Neutrophil (primary cell): Measurements from ENCODE around the gene PNMA8A.
"Not testable (repeated sequence)": the region's sequence is repeated elsewhere in the genome, so short reads cannot be mapped to it uniquely, and the experiment has no call there.

Source experiments
- H3K27ac ChIP-seq: fragments of 200-600 bp; sonication (generic); 2 replicates; pipeline ENCODE4 v1.5.1; 2016; ENCODE audit warnings: mild to moderate bottlenecking, moderate library complexity
- H3K27me3 ChIP-seq: fragments of 200-600 bp; sonication (generic); 2 replicates; pipeline ENCODE4 v1.6.0; 2016; ENCODE audit warnings: mild to moderate bottlenecking
- H3K36me3 ChIP-seq: fragments of 200-600 bp; sonication (generic); 2 replicates; pipeline ENCODE4 v1.5.1; 2017
- H3K4me1 ChIP-seq, 2 experiments: fragments of 200-600 bp in 1 of 2; sonication (generic) in 1 of 2; 1 replicate in 1 of 2; 2 replicates in 1 of 2; pipeline versions ENCODE4 v1.5.1 to v1.6.1; 2013 to 2016; ENCODE audit warnings: low read depth in 1 of 2, low read length in 1 of 2, mild to moderate bottlenecking in 1 of 2, moderate library complexity in 1 of 2; ENCODE audit not compliant: control insufficient read depth in 1 of 2, insufficient read depth in 1 of 2
- H3K4me3 ChIP-seq, 2 experiments: fragments of 200-600 bp in 1 of 2; sonication (generic) in 1 of 2; 1 replicate in 1 of 2; 2 replicates in 1 of 2; pipeline ENCODE4 v1.5.1; 2013 to 2016; ENCODE audit warnings: low read depth in 1 of 2, low read length in 1 of 2, mild to moderate bottlenecking in 1 of 2, moderate library complexity in 1 of 2
- H3K9me3 ChIP-seq: fragments of 200-600 bp; sonication (generic); 2 replicates; pipeline ENCODE4 v1.5.1; 2016
- TF ChIP-seq, protein P1 (sequence below): fragments of 200-600 bp; sonication (generic); IDR thresholded peaks from 2 replicates; pipeline ENCODE4 v1.5.1; 2016; ENCODE audit warnings: antibody characterized with exemption

The PNMA8A gene

DNA sequence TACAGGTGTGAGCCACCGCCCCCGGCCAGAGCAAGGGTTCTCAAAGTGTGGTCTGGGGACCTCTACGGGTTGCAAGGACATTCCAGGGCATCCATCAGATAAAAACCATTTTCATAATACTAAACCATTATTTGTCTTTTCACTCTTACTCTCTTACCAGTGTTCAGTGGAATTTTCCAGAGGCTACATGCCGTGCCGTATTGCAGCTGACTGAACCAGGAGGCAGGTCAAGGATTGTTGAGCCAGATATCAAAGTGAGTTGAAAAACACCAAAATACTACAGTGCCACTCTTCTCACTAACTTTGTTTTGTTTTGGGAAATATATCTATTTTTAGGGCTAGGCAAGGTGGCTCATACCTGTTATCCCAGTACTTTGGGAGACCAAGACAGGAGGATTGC is 31.5 kb upstream of the PNMA8A start:
- H3K9me3 ChIP-seq: no peaks in the 10 kb centered on the region
- TF ChIP-seq, protein P1, sequence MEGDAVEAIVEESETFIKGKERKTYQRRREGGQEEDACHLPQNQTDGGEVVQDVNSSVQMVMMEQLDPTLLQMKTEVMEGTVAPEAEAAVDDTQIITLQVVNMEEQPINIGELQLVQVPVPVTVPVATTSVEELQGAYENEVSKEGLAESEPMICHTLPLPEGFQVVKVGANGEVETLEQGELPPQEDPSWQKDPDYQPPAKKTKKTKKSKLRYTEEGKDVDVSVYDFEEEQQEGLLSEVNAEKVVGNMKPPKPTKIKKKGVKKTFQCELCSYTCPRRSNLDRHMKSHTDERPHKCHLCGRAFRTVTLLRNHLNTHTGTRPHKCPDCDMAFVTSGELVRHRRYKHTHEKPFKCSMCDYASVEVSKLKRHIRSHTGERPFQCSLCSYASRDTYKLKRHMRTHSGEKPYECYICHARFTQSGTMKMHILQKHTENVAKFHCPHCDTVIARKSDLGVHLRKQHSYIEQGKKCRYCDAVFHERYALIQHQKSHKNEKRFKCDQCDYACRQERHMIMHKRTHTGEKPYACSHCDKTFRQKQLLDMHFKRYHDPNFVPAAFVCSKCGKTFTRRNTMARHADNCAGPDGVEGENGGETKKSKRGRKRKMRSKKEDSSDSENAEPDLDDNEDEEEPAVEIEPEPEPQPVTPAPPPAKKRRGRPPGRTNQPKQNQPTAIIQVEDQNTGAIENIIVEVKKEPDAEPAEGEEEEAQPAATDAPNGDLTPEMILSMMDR: no peak
- no peaks in the 10 kb centered on the region for H3K4me1 ChIP-seq
- no peak overlapping the region for H3K27ac ChIP-seq
- H3K36me3 ChIP-seq: no peaks in the 10 kb centered on the region
- H3K4me3 ChIP-seq: no peak overlapping the region
- peaks cover 31% of the 10 kb centered on the region for H3K27me3 ChIP-seq

DNA sequence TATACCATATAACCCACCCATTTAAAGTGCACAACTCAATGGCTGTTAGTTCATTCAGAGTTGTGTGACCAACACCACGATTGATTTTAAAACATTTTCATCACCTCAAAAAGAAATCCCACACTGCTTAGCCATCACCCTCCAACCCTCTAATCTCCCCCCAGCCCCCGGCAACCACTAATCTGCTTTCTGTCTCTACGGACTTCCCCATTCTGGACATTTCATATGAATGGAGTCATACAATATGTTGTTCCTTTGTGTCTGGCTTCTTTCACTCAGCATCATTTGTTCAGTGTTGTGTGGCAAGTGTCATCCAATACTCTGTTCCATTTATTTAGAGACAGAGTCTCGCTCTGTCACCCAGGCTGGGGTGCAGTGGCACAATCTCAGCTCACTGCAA is 28.3 kb upstream of the PNMA8A start:
- Histone ChIP-seq H3K36me3 (no peaks in the 10 kb centered on the region), H3K27me3 (peaks cover 56% of the 10 kb centered on the region), H3K9me3 (no peaks in the 10 kb centered on the region), H3K4me1 (no peaks in the 10 kb centered on the region), H3K4me3 (no peak overlapping the region), H3K27ac (no peak overlapping the region)
- TF ChIP-seq, protein P1: no peak

DNA sequence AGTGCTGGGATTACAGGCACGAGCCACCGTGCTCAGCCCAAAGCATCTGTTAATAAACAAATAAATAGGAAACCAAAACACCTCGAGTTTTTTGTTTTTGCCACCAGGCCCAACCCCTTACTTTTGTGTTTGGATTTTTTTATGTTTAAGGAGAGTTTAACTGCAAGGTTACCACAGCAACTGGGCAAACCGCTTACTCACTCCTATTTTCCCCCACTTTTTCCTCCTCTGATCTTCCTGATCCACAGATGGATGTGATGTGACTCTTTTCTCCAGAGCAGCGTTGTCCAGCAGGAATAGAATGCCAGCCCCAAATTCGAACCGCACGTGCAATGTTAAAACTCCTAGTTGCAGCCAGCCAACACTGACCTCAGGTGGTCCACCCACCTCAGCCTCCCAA is 26.4 kb upstream of the PNMA8A start:
- TF ChIP-seq, protein P1: no peak
- H3K4me3 ChIP-seq: no peak overlapping the region

DNA sequence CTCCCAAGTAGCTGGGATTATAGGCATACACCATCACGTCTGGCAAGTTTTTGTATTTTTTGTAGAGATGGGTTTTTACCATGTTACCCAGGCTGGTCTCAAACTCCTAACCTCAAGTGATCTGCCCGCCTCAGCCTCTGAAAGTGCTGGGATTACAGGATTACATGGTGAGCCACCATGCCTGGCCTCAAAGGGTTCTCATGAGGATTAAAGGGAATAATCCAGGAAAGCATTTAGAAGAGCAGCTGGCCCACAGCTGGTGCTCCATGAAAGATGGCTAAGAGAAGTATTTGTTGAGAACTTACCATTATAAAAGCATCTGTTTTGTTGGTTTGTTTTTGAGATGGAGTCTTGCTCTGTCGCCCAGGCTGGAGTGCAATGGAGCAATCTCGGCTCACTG is 25.5 kb upstream of the PNMA8A start:
- H3K4me3 ChIP-seq, H3K27ac ChIP-seq, H3K4me1 ChIP-seq, H3K9me3 ChIP-seq, H3K36me3 ChIP-seq: not testable (repeated sequence)
- H3K27me3 ChIP-seq: peaks cover 85% of the 10 kb centered on the region

More for the DNA sequence above, 26.4 kb upstream of the PNMA8A start:
- H3K36me3 ChIP-seq: no peaks in the 10 kb centered on the region
- H3K9me3 ChIP-seq: no peaks in the 10 kb centered on the region
- peaks cover 76% of the 10 kb centered on the region for H3K27me3 ChIP-seq
- H3K27ac ChIP-seq: no peak overlapping the region
- no peaks in the 10 kb centered on the region for H3K4me1 ChIP-seq

DNA sequence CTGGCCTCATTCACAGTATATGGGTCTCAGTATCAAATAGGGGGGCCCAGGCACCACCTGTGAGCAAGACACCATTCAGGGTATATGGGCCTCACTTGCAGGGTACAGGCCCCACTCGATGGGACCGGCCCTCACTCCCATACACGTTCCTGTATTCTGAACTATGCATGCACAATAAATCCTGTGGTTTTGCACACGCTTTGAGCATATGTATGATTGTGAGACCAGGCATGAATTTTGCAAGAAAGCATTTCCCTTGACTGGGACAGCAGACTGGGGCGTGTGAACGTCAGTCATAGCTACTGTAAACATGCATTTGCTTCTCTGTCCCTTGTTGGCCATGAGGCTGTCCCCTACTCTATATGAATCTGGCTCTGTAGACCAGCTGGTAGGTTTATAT is 24.9 kb upstream of the PNMA8A start:
- Histone ChIP-seq H3K27me3 (peaks cover 90% of the 10 kb centered on the region), H3K4me1 (no peaks in the 10 kb centered on the region), H3K9me3 (no peaks in the 10 kb centered on the region), H3K4me3 (no peak overlapping the region), H3K36me3 (no peaks in the 10 kb centered on the region), H3K27ac (no peak overlapping the region)
- TF ChIP-seq, protein P1: no peak

DNA sequence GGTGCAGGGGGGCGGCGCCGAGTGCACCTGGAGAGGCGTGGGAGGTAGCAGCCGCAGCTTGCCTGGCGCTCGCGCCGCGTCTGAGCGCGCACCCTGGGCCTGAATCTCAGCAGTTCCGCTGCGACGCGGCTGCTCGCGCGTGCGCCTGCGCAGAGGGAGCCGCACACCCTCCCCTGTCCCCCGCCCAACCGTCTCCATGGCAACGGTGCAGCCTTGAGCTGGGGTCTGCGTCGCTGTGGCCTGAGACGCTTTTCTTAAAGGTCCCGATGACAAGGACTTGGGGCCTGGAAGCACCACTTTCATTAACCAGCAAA is 24.4 kb upstream of the PNMA8A start, which contains the start of gene PNMA8B:
Gene PNMA8B, minus strand, starts transcription at position 82 of the 314 bp plus-strand sequence. CDS start 402 bp downstream, outside the sequence.
- Histone ChIP-seq H3K27ac (no peak within 1 kb of the TSS), H3K4me1 (no peaks in the 10 kb centered on the region), H3K4me3 (no peak within 1 kb of the TSS), H3K9me3 (no peaks in the 10 kb centered on the region), H3K36me3 (no peaks in the 10 kb centered on the region), H3K27me3 (peaks cover 93% of the 10 kb centered on the region)
- TF ChIP-seq, protein P1: no peak
